Hepatic stellate cell (primary cell): ENCODE measurements around the gene DYSF.
"Not testable (repeated sequence)": the region's sequence is repeated elsewhere in the genome, so short reads cannot be mapped to it uniquely, and the experiment has no call there.

ENCODE experiments used
- DNase-seq: peaks from one replicate; pipeline ENCODE4 v3.0.0; 2011; ENCODE audit warnings: low spot score

The DYSF gene

GRCh38 chr2:71658256-71658655 lies 204.9 kb downstream of the DYSF start:
- not testable (repeated sequence) for DNase-seq

GRCh38 chr2:71658771-71659170 lies 205.4 kb downstream of the DYSF start:
- DNase-seq: no peak

DNA sequence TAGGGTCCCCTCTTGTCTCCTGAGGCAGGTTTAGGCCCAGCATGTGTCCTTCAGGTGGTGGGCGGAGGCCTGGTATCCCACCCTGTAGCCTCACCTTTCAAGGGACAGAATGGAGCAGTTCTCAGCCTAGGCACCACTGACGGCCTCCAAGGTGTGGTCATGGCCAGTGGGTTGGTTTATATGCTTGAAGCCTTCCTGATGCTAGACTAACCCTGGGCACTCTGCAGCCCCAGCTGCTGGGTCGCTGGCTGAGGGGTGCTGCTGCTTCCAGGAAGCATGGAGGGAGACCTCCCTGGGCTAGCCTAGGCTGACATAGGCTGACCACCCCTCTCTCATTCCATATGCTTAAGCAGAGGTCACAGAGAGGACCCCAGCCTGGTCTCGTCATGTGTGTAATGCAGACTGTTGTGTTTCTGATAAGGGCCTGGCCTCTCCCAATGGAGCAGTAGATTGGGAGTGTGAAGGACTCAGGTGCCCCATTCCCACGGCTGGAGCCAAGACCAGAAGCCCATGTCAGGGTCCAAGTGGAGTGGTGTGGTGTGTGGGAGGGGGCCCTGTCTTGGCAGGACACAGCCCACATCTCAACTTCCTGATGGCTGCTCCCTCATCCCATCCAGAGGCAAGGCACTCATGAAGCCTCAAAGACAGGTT lies 206.6 kb downstream of the DYSF start:
- DNase-seq: no peak

GRCh38 chr2:71661782-71662181 lies 208.4 kb downstream of the DYSF start:
- DNase-seq: no peak

GRCh38 chr2:71662665-71663394 lies 209.5 kb downstream of the DYSF start:
- DNase-seq: no peak

DNA sequence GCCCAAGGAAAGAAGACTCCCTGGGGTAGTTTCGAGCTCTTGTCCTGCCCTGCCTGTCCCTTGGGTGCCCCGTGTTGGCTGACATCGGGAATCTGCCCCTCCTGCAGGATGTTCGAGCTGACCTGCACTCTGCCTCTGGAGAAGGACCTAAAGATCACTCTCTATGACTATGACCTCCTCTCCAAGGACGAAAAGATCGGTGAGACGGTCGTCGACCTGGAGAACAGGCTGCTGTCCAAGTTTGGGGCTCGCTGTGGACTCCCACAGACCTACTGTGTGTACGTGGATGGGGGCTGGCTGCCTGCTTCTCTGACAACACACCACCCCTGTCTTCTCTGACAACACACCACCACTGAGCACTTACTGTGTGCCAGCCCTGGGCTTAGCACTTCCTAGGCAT lies 210.8 kb downstream of the DYSF start:
- DNase-seq: no peak

- DNase-seq: no peak
Measured at GRCh38 chr2:71665168-71666093, 212.1 kb downstream of the DYSF start.

GRCh38 chr2:71666094-71666474 lies 212.7 kb downstream of the DYSF start:
- DNase-seq: no peak

- DNase-seq: no peak
Measured at GRCh38 chr2:71667256-71668182, 214.2 kb downstream of the DYSF start.

DNA sequence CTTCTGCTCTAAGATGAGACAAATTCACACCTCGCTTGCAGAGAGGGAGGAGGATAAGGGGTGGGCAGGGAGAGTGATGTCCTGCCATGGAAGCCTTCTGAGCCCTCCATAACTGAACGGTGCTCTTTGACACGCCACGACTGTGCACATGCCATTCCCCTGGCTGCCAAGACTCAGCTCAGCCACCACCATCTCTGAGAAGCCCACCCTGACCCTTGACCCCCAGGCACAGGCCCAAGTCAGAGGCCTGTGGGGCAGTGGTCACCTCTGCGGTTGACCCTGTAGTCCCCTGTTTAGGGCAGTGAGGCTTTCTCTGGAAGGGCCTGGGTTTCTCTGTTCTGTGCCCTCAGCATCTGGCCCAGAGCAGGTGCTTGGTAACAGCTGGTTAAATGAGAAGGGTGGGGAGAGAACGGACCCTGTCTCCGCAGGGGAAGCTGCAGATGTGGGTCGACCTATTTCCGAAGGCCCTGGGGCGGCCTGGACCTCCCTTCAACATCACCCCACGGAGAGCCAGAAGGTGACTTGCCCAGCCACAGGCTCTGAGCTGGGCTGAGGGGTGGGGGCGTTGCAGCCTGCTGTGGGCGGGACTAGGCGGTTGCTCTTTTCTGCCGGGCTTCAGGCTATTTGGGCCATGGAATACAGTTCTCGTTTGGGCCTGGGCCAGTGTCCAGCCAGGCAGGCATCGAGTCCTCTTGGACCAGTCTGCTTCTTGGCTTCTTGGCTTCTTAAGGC lies 215.1 kb downstream of the DYSF start:
- DNase-seq: no peak

DNA sequence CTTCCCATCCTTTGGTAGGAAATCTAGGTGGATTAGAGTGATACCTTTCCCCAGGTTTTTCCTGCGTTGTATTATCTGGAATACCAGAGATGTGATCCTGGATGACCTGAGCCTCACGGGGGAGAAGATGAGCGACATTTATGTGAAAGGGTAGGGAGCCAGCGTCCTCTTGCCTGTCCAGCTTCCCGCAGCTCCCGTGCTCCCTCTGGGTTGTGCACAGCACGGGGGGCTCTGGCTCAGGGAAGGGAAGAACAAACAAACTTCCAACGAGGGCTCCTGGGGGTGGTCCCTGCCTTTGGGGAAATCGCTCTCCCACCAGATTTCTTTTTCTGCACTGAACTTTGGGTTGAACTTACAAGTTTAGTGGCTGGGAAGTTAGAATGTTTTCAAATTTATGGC lies 215.7 kb downstream of the DYSF start:
- DNase-seq: peak; percentile 2

DNA sequence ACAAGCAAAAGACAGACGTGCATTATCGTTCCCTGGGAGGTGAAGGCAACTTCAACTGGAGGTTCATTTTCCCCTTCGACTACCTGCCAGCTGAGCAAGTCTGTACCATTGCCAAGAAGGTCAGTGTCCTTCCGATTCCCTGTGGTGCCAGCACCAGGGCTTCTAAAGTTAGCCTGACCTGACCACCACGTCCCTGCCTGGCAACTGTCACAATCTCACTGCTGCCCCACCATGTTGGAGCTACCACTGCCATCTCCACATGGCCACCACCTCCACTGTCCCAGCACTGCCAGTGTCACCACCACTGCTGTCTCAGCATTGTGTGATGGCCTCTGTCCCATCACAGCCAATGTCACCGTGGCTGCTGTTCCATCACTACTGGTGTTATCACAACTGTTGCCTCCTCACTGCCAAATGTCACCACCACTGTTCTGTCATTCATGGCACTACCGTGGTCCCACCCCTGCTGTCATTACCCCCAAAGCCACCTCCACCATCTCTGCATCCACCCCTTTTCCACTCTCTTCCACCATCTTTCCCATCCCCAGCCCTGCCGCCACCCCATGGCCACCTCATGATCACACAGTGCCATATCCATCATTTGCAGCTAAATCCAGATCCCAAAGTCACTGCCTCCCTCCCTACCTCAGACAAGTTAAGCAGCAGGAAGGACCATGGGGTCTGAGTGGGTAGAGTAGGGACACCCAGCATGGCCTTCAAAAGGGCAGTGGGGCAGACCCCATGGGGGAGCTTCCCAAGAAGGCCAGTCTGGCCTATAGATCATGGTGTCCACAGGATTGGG lies 216.5 kb downstream of the DYSF start:
- DNase-seq: peak; percentile 2

DNA sequence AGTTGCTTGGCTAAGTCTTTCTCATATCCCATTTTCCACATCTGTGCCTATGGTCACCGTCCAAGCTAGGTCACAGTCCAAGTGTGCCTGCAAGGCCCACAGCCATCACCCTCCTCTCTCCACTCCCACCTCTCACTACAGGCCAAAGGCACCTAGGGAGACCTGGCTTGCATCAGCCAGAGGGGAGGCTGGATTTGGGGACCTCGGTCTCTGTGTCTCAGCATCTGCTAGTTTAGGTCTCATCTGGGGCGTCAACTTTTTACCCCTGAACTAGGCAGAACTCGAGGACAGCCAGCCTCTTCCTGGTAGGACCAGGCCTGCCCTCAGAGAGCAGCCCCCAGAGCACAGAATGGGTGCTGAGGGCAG lies 217.1 kb downstream of the DYSF start:
- no peak for DNase-seq

GRCh38 chr2:71671203-71671854 lies 218.0 kb downstream of the DYSF start:
- no peak for DNase-seq

DNA sequence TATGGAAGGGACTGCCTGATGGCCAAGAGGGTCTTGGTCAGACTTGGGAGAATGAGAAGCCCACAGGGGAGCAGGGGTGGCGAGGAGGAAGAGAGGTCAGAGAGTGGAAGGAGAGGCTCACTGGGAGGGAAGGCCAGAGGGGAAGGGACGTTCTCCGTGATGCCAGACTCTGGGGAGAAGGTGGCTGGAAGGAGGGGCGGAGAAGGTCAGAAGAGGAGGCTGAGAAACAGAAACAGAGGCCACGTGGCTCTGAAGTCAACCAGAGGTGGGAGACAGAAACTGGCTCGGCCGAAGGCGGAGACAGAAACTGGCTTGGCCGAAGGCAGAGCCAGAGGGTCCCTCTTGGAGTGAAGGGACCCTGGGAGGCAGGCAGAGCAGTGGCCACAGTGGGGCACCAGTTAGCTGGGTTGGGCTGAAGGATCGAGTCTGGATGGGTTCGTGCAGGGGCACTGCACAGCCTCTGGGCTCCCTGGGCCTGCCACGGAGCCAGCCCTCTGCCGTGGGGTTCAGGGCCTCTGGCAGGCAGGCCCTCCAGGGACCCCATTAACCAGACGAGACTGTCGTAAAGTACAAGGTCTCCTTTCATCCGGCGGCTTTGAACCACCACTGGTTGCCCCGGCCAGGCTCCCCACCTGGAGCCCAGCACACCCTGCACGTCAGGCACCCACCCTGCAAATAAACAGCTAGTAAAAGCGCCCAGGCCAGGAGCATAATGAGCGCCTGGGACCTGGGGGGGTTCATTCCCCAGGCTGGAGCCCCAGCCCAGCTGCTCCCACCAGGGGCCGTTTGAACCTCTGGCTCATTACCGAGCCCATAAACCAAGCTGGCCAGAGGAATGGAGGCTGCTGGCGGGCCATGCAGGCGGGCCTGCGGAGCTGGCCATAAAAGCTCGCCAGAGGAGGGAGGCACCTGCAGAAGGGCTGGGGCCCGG lies 218.8 kb downstream of the DYSF start:
- no peak for DNase-seq

DNA sequence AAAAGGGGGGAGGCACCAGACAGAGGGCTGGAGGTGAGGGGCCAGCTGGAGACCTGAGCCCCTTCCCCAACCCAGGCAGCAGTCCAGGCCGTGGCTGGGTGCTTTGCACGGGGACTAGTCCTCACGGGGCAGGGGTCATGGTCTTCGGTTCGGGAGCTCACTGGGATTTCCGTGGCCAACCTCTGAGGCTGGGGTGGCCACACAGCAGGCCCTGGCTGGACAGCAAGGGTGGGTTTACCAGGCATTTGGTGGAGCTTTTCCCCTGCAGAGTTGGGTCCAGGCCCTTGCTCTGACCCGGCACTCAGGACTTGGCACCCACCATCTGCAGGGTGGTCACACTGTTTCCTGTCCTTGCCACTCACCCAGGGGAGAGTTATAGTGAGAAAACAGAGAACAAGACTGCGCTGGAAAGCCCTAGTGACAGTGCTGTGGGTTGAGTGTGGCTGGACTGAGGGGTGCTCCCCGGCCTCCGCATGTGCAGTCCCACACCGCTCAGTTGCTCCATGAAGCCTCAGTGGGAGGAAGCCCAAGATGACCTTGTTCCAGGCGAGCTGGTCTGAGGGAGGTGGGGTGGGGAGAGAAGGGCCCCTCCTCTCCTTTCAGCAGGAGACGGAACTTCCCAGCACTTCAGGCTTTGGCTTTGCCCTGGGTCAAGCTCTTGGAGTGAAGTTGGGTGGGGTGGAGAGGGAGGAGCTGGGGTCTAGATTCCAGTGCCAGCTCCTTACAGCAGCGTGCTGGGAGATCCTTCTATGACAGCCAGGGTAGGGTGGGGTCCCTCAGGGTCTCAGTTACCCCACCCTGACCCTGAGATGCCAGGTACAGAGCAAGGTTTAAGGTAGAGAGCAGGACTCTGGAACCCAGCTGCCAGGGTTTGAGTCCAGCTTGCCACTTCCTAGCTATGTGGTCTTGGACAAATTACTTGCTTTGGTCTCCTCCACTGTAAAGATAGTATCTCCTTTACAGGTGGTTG lies 219.8 kb downstream of the DYSF start:
- DNase-seq: no peak

- no peak for DNase-seq
Measured at GRCh38 chr2:71674158-71674851, 220.9 kb downstream of the DYSF start.
